SK-N-SH (cell line): ENCODE results near the gene TMEM184A. TPM values are rescaled to one million over a fixed set of nuclear protein-coding genes. Genes with fewer than 3 reads are reported as not detected.

Source experiments
- CTCF ChIA-PET: fragments of 300-600, 350-600 bp; formaldehyde crosslinking; extraction: SDS; loops from one replicate; lab custom pipeline; 2021; lab: Yijun Ruan, JAX
- POLR2A ChIA-PET: fragments of 350-600 bp; sonication (Branson Sonifier 250); formaldehyde crosslinking; extraction: SDS; loops from one replicate; lab custom pipeline; 2020; ENCODE audit warnings: antibody characterized with exemption, inconsistent platforms; lab: Yijun Ruan, JAX
- DNase-seq: peaks from one replicate; pipeline ENCODE4 v3.0.0; 2012
- H2AFZ ChIP-seq: fragments of 200-600 bp; sonication (generic); 2 replicates; pipeline ENCODE4 v1.8.1; 2016; ENCODE audit warnings: antibody characterized with exemption, mild to moderate bottlenecking, low read depth
- H3F3A ChIP-seq: fragments of 200-600 bp; sonication (generic); replicated peaks from 2 replicates; pipeline ENCODE3; 2016; ENCODE audit warnings: antibody characterized with exemption, mild to moderate bottlenecking; ENCODE audit not compliant: insufficient read depth
- H3K27ac ChIP-seq, 2 experiments: fragments of 200-500 bp in 1 of 2; fragments of 200-600 bp in 1 of 2; sonication (Bioruptor generic) in 1 of 2; sonication (generic), shearing (Covaris generic) in 1 of 2; 2 replicates each; pipeline versions ENCODE4 v1.5.1 to v1.6.1; 2014 to 2016; ENCODE audit warnings: low read depth in 2 of 2, inconsistent platforms in 1 of 2, low read length in 1 of 2, mild to moderate bottlenecking in 1 of 2, mixed read lengths in 1 of 2
- H3K27me3 ChIP-seq: fragments of 200-600 bp; sonication (generic), shearing (Covaris generic); 2 replicates; pipeline ENCODE4 v1.6.1; 2016; ENCODE audit warnings: mixed run types; ENCODE audit not compliant: insufficient read depth
- H3K36me3 ChIP-seq, 2 experiments: fragments of 200-500 bp in 1 of 2; fragments of 200-600 bp in 1 of 2; sonication (Bioruptor generic) in 1 of 2; sonication (generic) in 1 of 2; replicated peaks in 1 of 2; 2 replicates each; pipeline versions ENCODE3 to v1.5.1; 2014 to 2016; ENCODE audit warnings: low read length in 1 of 2, mild to moderate bottlenecking in 1 of 2; ENCODE audit not compliant: insufficient read depth in 2 of 2, control insufficient read depth in 1 of 2
- H3K4me1 ChIP-seq, 2 experiments: fragments of 200-500 bp in 1 of 2; fragments of 200-600 bp in 1 of 2; sonication (Bioruptor generic) in 1 of 2; sonication (generic), shearing (Covaris generic) in 1 of 2; 2 replicates each; pipeline versions ENCODE4 v1.5.1 to v1.6.1; 2014 to 2016; ENCODE audit warnings: low read depth in 1 of 2, low read length in 1 of 2, mixed run types in 1 of 2; ENCODE audit not compliant: insufficient read depth in 2 of 2, control insufficient read depth in 1 of 2
- H3K4me2 ChIP-seq: fragments of 200-600 bp; sonication (generic), shearing (Covaris generic); 2 replicates; pipeline ENCODE4 v1.6.1; 2017; ENCODE audit warnings: mixed run types
- H3K4me3 ChIP-seq, 2 experiments: fragments of 200-500 bp in 1 of 2; fragments of 200-600 bp in 1 of 2; sonication (Bioruptor generic) in 1 of 2; sonication (generic), shearing (Covaris generic) in 1 of 2; 2 replicates each; pipeline versions ENCODE4 v1.5.1 to v1.8.1; 2014 to 2016; ENCODE audit warnings: low read depth in 2 of 2, inconsistent platforms in 1 of 2, low read length in 1 of 2, mild to moderate bottlenecking in 1 of 2, mixed read lengths in 1 of 2, moderate library complexity in 1 of 2
- H3K79me2 ChIP-seq: fragments of 200-600 bp; sonication (generic); 2 replicates; pipeline ENCODE4 v1.8.1; 2017; ENCODE audit warnings: mild to moderate bottlenecking; ENCODE audit not compliant: insufficient read depth
- H3K9ac ChIP-seq: fragments of 200-600 bp; sonication (generic); 2 replicates; pipeline ENCODE4 v1.6.1; 2017; ENCODE audit warnings: mixed run types
- H3K9me2 ChIP-seq: fragments of 200-600 bp; sonication (generic); 2 replicates; pipeline ENCODE4 v1.6.1; 2017; ENCODE audit warnings: mixed run types
- H3K9me3 ChIP-seq: fragments of 200-600 bp; sonication (generic); 2 replicates; pipeline ENCODE4 v1.6.1; 2017; ENCODE audit warnings: mixed run types, mild to moderate bottlenecking, moderate library complexity
- H4K20me1 ChIP-seq: fragments of 200-600 bp; sonication (generic); 2 replicates; pipeline ENCODE4 v1.6.1; 2017; ENCODE audit warnings: mild to moderate bottlenecking, mixed run types; ENCODE audit not compliant: insufficient read depth
- CTCF ChIP-seq: fragments of 200-600 bp; sonication (generic); IDR thresholded peaks from 2 replicates; pipeline ENCODE4 v1.6.1; 2017; ENCODE audit warnings: antibody characterized with exemption, mild to moderate bottlenecking, moderate library complexity
- EZH2phosphoT487 ChIP-seq: fragments of 200-600 bp; sonication (generic); IDR thresholded peaks from 2 replicates; pipeline ENCODE4 v1.6.1; 2017; ENCODE audit warnings: low read depth, mixed run types, mild to moderate bottlenecking, antibody characterized with exemption, moderate library complexity, borderline replicate concordance
- FOXM1 ChIP-seq: IDR thresholded peaks from 2 replicates; pipeline ENCODE4 v1.4.0; 2012; ENCODE audit warnings: low read depth, mild to moderate bottlenecking
- GABPA ChIP-seq: IDR thresholded peaks from 2 replicates; pipeline ENCODE4 v1.4.0; 2012; ENCODE audit warnings: low read depth, mild to moderate bottlenecking
- MAX ChIP-seq: IDR thresholded peaks from 2 replicates; pipeline ENCODE4 v1.4.0; 2012; ENCODE audit warnings: low read depth
- SMC3 ChIP-seq: IDR thresholded peaks from 2 replicates; pipeline ENCODE4 v1.6.1; 2012; ENCODE audit warnings: low read depth, low read length, improper control_type of control experiment
- TAF1 ChIP-seq: IDR thresholded peaks from 2 replicates; pipeline ENCODE4 v1.6.1; 2012; ENCODE audit warnings: low read depth, mild to moderate bottlenecking, low read length, moderate library complexity, borderline replicate concordance
- USF2 ChIP-seq: fragments of 150-350 bp; IDR thresholded peaks from 2 replicates; pipeline ENCODE4 v1.6.1; 2017; ENCODE audit warnings: antibody characterized with exemption, low read length, low read depth, borderline replicate concordance
- ZBTB33 ChIP-seq: IDR thresholded peaks from 2 replicates; pipeline ENCODE4 v1.4.0; 2012; ENCODE audit warnings: low read depth, borderline replicate concordance
- WGBS: methylation state at CpG from one replicate; pipeline ENCODE4 v1.1.6; 2017; ENCODE audit warnings: low lambda C conversion rate; 5-methylcytosine and 5-hydroxymethylcytosine counted together
- polyA plus RNA-seq, 3 experiments: library from polyadenylated mRNA; depleted of rRNA; stranded (reverse); fragments of >200 nt; gene quantifications; 2 replicates each; pipeline ENCODE4 v1.2.3, GENCODE V29; 2012

TMEM184A gene
- polyA plus RNA-seq, 1 of the 3 experiments (the other 2 are of a cell fraction): 1.5 TPM

GRCh38 chr7:1558181-1558811 lies 2.3 kb upstream of the TMEM184A start:
- Histone ChIP-seq H4K20me1 (no peaks in the 10 kb centered on the region), H3K27me3 (no peaks in the 10 kb centered on the region), H3K36me3 (no peaks in the 10 kb centered on the region), H3K9me2 (no peaks in the 10 kb centered on the region), H3K9me3 (no peaks in the 10 kb centered on the region), H3K27ac (no peak overlapping the region), H3F3A (no peaks in the 10 kb centered on the region), H3K4me2 (no peak overlapping the region), H3K9ac (no peak overlapping the region), H2AFZ (no peak overlapping the region), H3K4me3 (no peak overlapping the region), H3K4me1 (peaks cover 14% of the 10 kb centered on the region in 2 experiments; a peak in 3 of 4 replicates), H3K79me2 (no peaks in the 10 kb centered on the region)
- peak; percentile 44 for DNase-seq
- POLR2A ChIA-PET: no interaction called here
- no peak for TF ChIP-seq USF2
- TF ChIP-seq MAX: no peak
- 0 out of 2 replicates have a peak, but pooled peaks have one; percentile 12 for TF ChIP-seq CTCF
- no peak for TF ChIP-seq ZBTB33
- TF ChIP-seq EZH2phosphoT487: no peak
- TF ChIP-seq TAF1: no peak
- WGBS: 84% methylated on average over 12 of the region's 24 CpGs
- CTCF ChIA-PET: interaction anchor here (1.0 to 1.4 kb wide), 3 partner anchors 10 to 84 kb away, joined by 3 to 4 read pairs (median 4); no protein-coding TSS in a partner anchor

- Histone ChIP-seq H3K9ac (no peak overlapping the region), H3K36me3 (no peaks in the 10 kb centered on the region), H3K79me2 (no peaks in the 10 kb centered on the region), H3F3A (peaks cover under 1% of the 10 kb centered on the region), H3K27me3 (no peaks in the 10 kb centered on the region), H3K27ac (no peak overlapping the region), H3K9me2 (no peaks in the 10 kb centered on the region), H3K4me2 (no peak overlapping the region), H3K4me1 (peaks cover 14% of the 10 kb centered on the region in 2 experiments; a peak in 3 of 4 replicates), H3K9me3 (no peaks in the 10 kb centered on the region), H2AFZ (no peak overlapping the region), H4K20me1 (no peaks in the 10 kb centered on the region), H3K4me3 (no peak overlapping the region)
- ChIA-PET POLR2A (no interaction called here), CTCF (interaction anchor here (1.0 to 1.2 kb wide), 2 partner anchors 10 to 53 kb away, joined by 3 to 4 read pairs; no protein-coding TSS in a partner anchor)
- TF ChIP-seq SMC3 (no peak), GABPA (no peak), FOXM1 (no peak), ZBTB33 (no peak), USF2 (no peak)
- DNase-seq: peak; percentile 41
- 94% methylated on average over 7 of the region's 10 CpGs for WGBS
These were observed 1.8 kb upstream of the TMEM184A start for GRCh38 chr7:1557771-1558170.
